H1 (cell line): ENCODE measurements around the gene PACSIN1. TPM values are rescaled to one million over a fixed set of nuclear protein-coding genes. Genes with fewer than 3 reads are reported as not detected.
A peak's percentile ranks its signal among the peaks of the same experiment; 100 is the strongest.

Experiments used
- CTCF ChIA-PET: fragments of 300-600 bp; sonication (Branson Sonifier 250); formaldehyde crosslinking; loops from one replicate; lab custom pipeline; 2021; ENCODE audit not compliant: partially characterized antibody; lab: Charles Lee
- POLR2A ChIA-PET: fragments of 300-600 bp; sonication (Branson Sonifier 250); formaldehyde crosslinking; loops from one replicate; lab custom pipeline; 2021; ENCODE audit warnings: inconsistent platforms; ENCODE audit not compliant: partially characterized antibody; lab: Charles Lee
- DNase-seq, 2 experiments: peaks; one replicate each; pipeline versions ENCODE4 v3.0.0 to v3.0.0-alpha.2; 2010 to 2022; ENCODE audit warnings: low spot score in 2 of 2, low read depth in 1 of 2, mixed read lengths in 1 of 2
- FAIRE-seq: peaks from 2 replicates; lab custom pipeline; 2011; peaks lifted over from hg19 to GRCh38; lab: Jason Lieb, UNC
- H2AFZ ChIP-seq: 2 replicates; pipeline ENCODE4 v1.8.1; 2012; ENCODE audit warnings: low read length, inconsistent platforms
- H2AK5ac ChIP-seq: 2 replicates; pipeline ENCODE4 v1.6.1; 2013; ENCODE audit warnings: low read depth, low read length
- H2BK120ac ChIP-seq: replicated peaks from 2 replicates; pipeline ENCODE3; 2013; ENCODE audit warnings: low read depth, low read length, inconsistent platforms
- H2BK12ac ChIP-seq: 2 replicates; pipeline ENCODE4 v1.6.1; 2013; ENCODE audit warnings: low read depth, low read length
- H2BK15ac ChIP-seq: 2 replicates; pipeline ENCODE4 v1.6.1; 2013; ENCODE audit warnings: low read length
- H2BK20ac ChIP-seq: 2 replicates; pipeline ENCODE4 v1.6.1; 2013; ENCODE audit warnings: low read length
- H2BK5ac ChIP-seq: 2 replicates; pipeline ENCODE4 v1.6.1; 2013; ENCODE audit warnings: low read depth, low read length
- H3K14ac ChIP-seq: 2 replicates; pipeline ENCODE4 v1.6.1; 2013; ENCODE audit warnings: inconsistent platforms; ENCODE audit not compliant: insufficient read length
- H3K18ac ChIP-seq: 2 replicates; pipeline ENCODE4 v1.6.1; 2013; ENCODE audit warnings: low read length; ENCODE audit errors: extremely low read depth
- H3K23ac ChIP-seq: 2 replicates; pipeline ENCODE4 v1.6.1; 2013; ENCODE audit warnings: inconsistent platforms; ENCODE audit not compliant: insufficient read length
- H3K23me2 ChIP-seq: 2 replicates; pipeline ENCODE4 v1.6.1; 2013; ENCODE audit warnings: low read depth, low read length
- H3K27ac ChIP-seq: 2 replicates; pipeline ENCODE4 v1.6.1; 2011; ENCODE audit warnings: low read depth, low read length, inconsistent platforms
- H3K27me3 ChIP-seq, 4 experiments: replicated peaks in 1 of 4; 1 replicate in 1 of 4; 2 replicates in 3 of 4; pipeline versions ENCODE4 v1.6.1 to v1.8.1; 2011 to 2013; ENCODE audit warnings: low read length in 3 of 4, mild to moderate bottlenecking in 3 of 4, inconsistent platforms in 2 of 4, mixed read lengths in 2 of 4, moderate library complexity in 1 of 4; ENCODE audit not compliant: control insufficient read depth in 3 of 4, insufficient read depth in 3 of 4; ENCODE audit errors: extremely low read depth in 1 of 4
- H3K36me3 ChIP-seq, 4 experiments: 2 replicates each; pipeline versions ENCODE4 v1.6.1 to v1.8.1; 2011 to 2013; ENCODE audit warnings: mild to moderate bottlenecking in 4 of 4, low read length in 3 of 4, moderate library complexity in 2 of 4, control low read depth in 1 of 4, inconsistent platforms in 1 of 4; ENCODE audit not compliant: insufficient read depth in 4 of 4, control insufficient read depth in 2 of 4
- H3K4ac ChIP-seq: replicated peaks from 2 replicates; pipeline ENCODE3; 2013; ENCODE audit warnings: low read length, low read depth, mixed read lengths, inconsistent platforms; ENCODE audit not compliant: insufficient read length
- H3K4me1 ChIP-seq, 4 experiments: replicated peaks in 1 of 4; 1 replicate in 1 of 4; 2 replicates in 3 of 4; pipeline versions ENCODE4 v1.6.1 to v1.8.1; 2011 to 2013; ENCODE audit warnings: low read length in 3 of 4, inconsistent platforms in 2 of 4, mixed read lengths in 1 of 4; ENCODE audit not compliant: insufficient read depth in 4 of 4, control insufficient read depth in 3 of 4
- H3K4me2 ChIP-seq, 2 experiments: 2 replicates each; pipeline versions ENCODE4 v1.6.1 to v1.8.1; 2011 to 2013; ENCODE audit warnings: low read depth in 2 of 2, low read length in 2 of 2, control low read depth in 1 of 2, inconsistent platforms in 1 of 2, mild to moderate bottlenecking in 1 of 2; ENCODE audit not compliant: insufficient read depth in 1 of 2
- H3K4me3 ChIP-seq, 4 experiments: fragments of 200-600, 300-600 bp in 1 of 4; sonication (generic), shearing (Covaris generic), sonication (Bioruptor Twin) in 1 of 4; 2 replicates each; pipeline versions ENCODE4 v1.5.1 to v1.8.1; 2011 to 2016; ENCODE audit warnings: low read length in 4 of 4, low read depth in 3 of 4, control low read depth in 2 of 4, inconsistent platforms in 2 of 4, mild to moderate bottlenecking in 2 of 4, mixed read lengths in 1 of 4, moderate library complexity in 1 of 4; ENCODE audit not compliant: insufficient read depth in 2 of 4; ENCODE audit errors: extremely low read depth in 1 of 4
- H3K56ac ChIP-seq: replicated peaks from 2 replicates; pipeline ENCODE3; 2013; ENCODE audit warnings: low read depth, mild to moderate bottlenecking, mixed read lengths, low read length, inconsistent platforms; ENCODE audit not compliant: insufficient read length
- H3K79me1 ChIP-seq: 2 replicates; pipeline ENCODE4 v1.6.1; 2013; ENCODE audit warnings: low read depth, low read length, control low read depth
- H3K79me2 ChIP-seq, 2 experiments: 2 replicates each; pipeline versions ENCODE4 v1.6.1 to v1.8.1; 2012 to 2013; ENCODE audit warnings: low read length in 2 of 2, mild to moderate bottlenecking in 2 of 2, inconsistent platforms in 1 of 2; ENCODE audit not compliant: insufficient read depth in 2 of 2, control insufficient read depth in 1 of 2
- H3K9ac ChIP-seq, 4 experiments: replicated peaks in 1 of 4; 1 replicate in 1 of 4; 2 replicates in 3 of 4; pipeline versions ENCODE4 v1.6.1 to v1.8.1; 2011 to 2013; ENCODE audit warnings: low read depth in 3 of 4, low read length in 3 of 4, control low read depth in 2 of 4, mild to moderate bottlenecking in 2 of 4, moderate library complexity in 2 of 4, inconsistent platforms in 1 of 4; ENCODE audit errors: extremely low read depth in 1 of 4
- H3K9me3 ChIP-seq, 2 experiments: 2 replicates each; pipeline versions ENCODE4 v1.6.1 to v1.8.1; 2012 to 2013; ENCODE audit warnings: mild to moderate bottlenecking in 2 of 2, moderate library complexity in 2 of 2, control low read depth in 1 of 2, inconsistent platforms in 1 of 2, low read depth in 1 of 2, low read length in 1 of 2, mixed read lengths in 1 of 2; ENCODE audit not compliant: insufficient read depth in 2 of 2
- H4K20me1 ChIP-seq, 2 experiments: replicated peaks in 1 of 2; 2 replicates each; pipeline versions ENCODE3 to v1.8.1; 2011 to 2013; ENCODE audit warnings: inconsistent platforms in 2 of 2, low read length in 2 of 2, mild to moderate bottlenecking in 1 of 2; ENCODE audit not compliant: insufficient read depth in 2 of 2, control insufficient read depth in 1 of 2
- H4K5ac ChIP-seq: 2 replicates; pipeline ENCODE4 v1.6.1; 2013; ENCODE audit warnings: low read length, low read depth, mixed read lengths, inconsistent platforms; ENCODE audit not compliant: insufficient read length
- H4K8ac ChIP-seq: 2 replicates; pipeline ENCODE4 v1.8.0; 2013; ENCODE audit warnings: mild to moderate bottlenecking, moderate library complexity, low read length, inconsistent platforms; ENCODE audit not compliant: insufficient read depth; ENCODE audit errors: extremely low read depth
- H4K91ac ChIP-seq: replicated peaks from 2 replicates; pipeline ENCODE3; 2013; ENCODE audit warnings: low read length, mixed read lengths, inconsistent platforms; ENCODE audit not compliant: insufficient read length
- CREB1 ChIP-seq: IDR thresholded peaks from 2 replicates; pipeline ENCODE4 v1.6.1; 2012; ENCODE audit warnings: inconsistent platforms
- EZH2 ChIP-seq: fragments of 200-600 bp; sonication (generic); IDR thresholded peaks from 2 replicates; pipeline ENCODE4 v1.7.1; 2012; ENCODE audit warnings: low read depth, mild to moderate bottlenecking, moderate library complexity, low read length, inconsistent platforms; ENCODE audit not compliant: severe bottlenecking
- HDAC6 ChIP-seq: IDR thresholded peaks from one replicate; pipeline ENCODE4 v1.7.1; 2012; ENCODE audit warnings: low read depth, mild to moderate bottlenecking, inconsistent platforms, low read length, moderate library complexity
- KDM4A ChIP-seq: IDR thresholded peaks from one replicate; pipeline ENCODE4 v1.7.1; 2012; ENCODE audit warnings: low read depth, mild to moderate bottlenecking, moderate library complexity, low read length, inconsistent platforms; ENCODE audit not compliant: severe bottlenecking
- KDM5A ChIP-seq: fragments of 200-600 bp; IDR thresholded peaks from 2 replicates; pipeline ENCODE4 v1.7.1; 2012; ENCODE audit warnings: mild to moderate bottlenecking, low read length, inconsistent platforms, mixed read lengths
- NRF1 ChIP-seq: IDR thresholded peaks from 2 replicates; pipeline ENCODE4 v1.6.1; 2011; ENCODE audit warnings: mild to moderate bottlenecking, low read depth, low read length, improper control_type of control experiment
- RXRA ChIP-seq: IDR thresholded peaks from 2 replicates; pipeline ENCODE4 v1.6.1; 2011; ENCODE audit warnings: low read depth, mild to moderate bottlenecking, low read length, moderate library complexity; ENCODE audit not compliant: insufficient read depth
- SIN3A ChIP-seq, 2 experiments: IDR thresholded peaks in 1 of 2; conservative IDR thresholded peaks in 1 of 2; 2 replicates each; pipeline ENCODE4 v1.6.1; 2011 to 2012; ENCODE audit warnings: low read length in 2 of 2, improper control_type of control experiment in 1 of 2, low read depth in 1 of 2, mild to moderate bottlenecking in 1 of 2
- SP1 ChIP-seq: IDR thresholded peaks from 2 replicates; pipeline ENCODE4 v1.6.1; 2011; ENCODE audit warnings: low read depth, low read length
- SP2 ChIP-seq: IDR thresholded peaks from 2 replicates; pipeline ENCODE4 v1.6.1; 2012; ENCODE audit warnings: mild to moderate bottlenecking, low read length, inconsistent platforms
- SP4 ChIP-seq: IDR thresholded peaks from 2 replicates; pipeline ENCODE4 v1.6.1; 2012; ENCODE audit warnings: low read length, inconsistent platforms
- whole genome bisulfite sequencing, 2 experiments: shearing (Covaris generic) in 1 of 2; methylation state at CpG; one replicate each; pipeline versions ENCODE4 v1.1.6 to v1.1.7; 2013 to 2015; ENCODE audit warnings: low lambda C conversion rate in 2 of 2, mixed read lengths in 2 of 2, inconsistent platforms in 1 of 2, low coverage in 1 of 2, missing lambda C conversion rate in 1 of 2; ENCODE audit not compliant: insufficient replicate concordance in 2 of 2, insufficient coverage in 1 of 2, insufficient read length in 1 of 2; ENCODE audit errors: extremely low coverage in 1 of 2, missing lambda C conversion rate in 1 of 2; 5-methylcytosine and 5-hydroxymethylcytosine counted together
- polyA plus RNA-seq, 7 experiments: library from polyadenylated mRNA; depleted of rRNA in 3 of 7; stranded (reverse) in 5 of 7; unstranded in 2 of 7; fragments of >200 nt in 5 of 7; fragments of 200-250 nt in 2 of 7; gene quantifications; 1 replicate in 5 of 7; 2 replicates in 1 of 7; 4 replicates in 1 of 7; pipeline versions ENCODE4 v1.2.1 to v1.2.3, GENCODE V29; 2011 to 2013; ENCODE audit warnings: missing spikeins in 2 of 7, mixed read lengths in 2 of 7
- total RNA-seq: library from RNA; stranded (reverse); fragmentation: NEBNext Ultra II Directional; extraction: Animal tissue kit (Norgen Biotek cat#: 25700); gene quantifications from 2 replicates; pipeline ENCODE4 v1.2.1, GENCODE V29; 2021
- TF ChIP-seq, protein P1 (sequence below), 3 experiments: IDR thresholded peaks; 1 replicate in 2 of 3; 2 replicates in 1 of 3; pipeline versions ENCODE4 v1.5.1 to v1.6.1; 2011; ENCODE audit warnings: low read length in 3 of 3, mild to moderate bottlenecking in 3 of 3, inconsistent platforms in 2 of 3, low read depth in 1 of 3, moderate library complexity in 1 of 3; ENCODE audit not compliant: insufficient read depth in 1 of 3; ENCODE audit errors: control extremely low read depth in 1 of 3

The PACSIN1 gene
- total and polyA plus RNA-seq, 2 of the 8 experiments (the other 6 are each of a cell fraction or from before 2014, with no cell fraction given): 5.9 to 11.1 TPM

DNA sequence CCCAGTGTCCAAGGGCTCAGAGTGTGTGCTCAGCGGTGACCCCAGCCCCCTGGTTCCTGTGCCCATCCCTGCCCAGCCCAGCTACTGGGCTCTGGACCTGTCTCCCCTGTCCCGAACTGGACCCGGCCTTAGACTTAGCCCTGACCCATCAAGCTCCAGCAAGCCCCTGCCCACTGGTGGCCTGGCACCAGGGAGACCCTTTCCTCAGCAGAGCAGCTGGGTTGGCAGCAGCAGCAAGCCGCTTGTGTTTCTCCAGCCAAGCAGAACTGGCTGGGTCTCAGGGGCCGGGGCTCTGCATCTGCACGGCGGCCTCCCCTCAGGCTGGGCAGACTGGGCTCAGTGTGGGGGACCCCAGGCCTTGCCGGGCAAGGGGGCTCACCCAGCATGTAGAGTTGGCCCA is 89.5 kb downstream of the PACSIN1 start:
- ChIA-PET POLR2A (interaction anchor here (1.0 to 1.8 kb wide), 2 partner anchors 18 to 24 kb away, joined by 3 to 4 read pairs; no protein-coding TSS in a partner anchor), CTCF (interaction anchor here (0.8 to 6.4 kb wide), 13 partner anchors 9 to 95 kb away, joined by 3 to 35 read pairs (median 5); no protein-coding TSS in a partner anchor)
- H2BK12ac ChIP-seq: no peak overlapping the region
- H4K20me1 ChIP-seq: peaks cover 0 to 1% of the 10 kb centered on the region in 2 experiments
- no peak overlapping the region for H3K27ac ChIP-seq
- no peak overlapping the region for H3K4me3 ChIP-seq
- no peak overlapping the region for H2BK20ac ChIP-seq
- no peak overlapping the region for H3K18ac ChIP-seq
- no peak overlapping the region for H4K8ac ChIP-seq
- H2BK5ac ChIP-seq: peak overlapping the region; percentile 35
- no peak overlapping the region for H2AK5ac ChIP-seq
- H2AFZ ChIP-seq: no peak overlapping the region
- H3K79me1 ChIP-seq: no peaks in the 10 kb centered on the region
- no peak overlapping the region for H2BK15ac ChIP-seq
- H3K14ac ChIP-seq: no peak overlapping the region
- no peaks in the 10 kb centered on the region for H3K79me2 ChIP-seq
- H4K91ac ChIP-seq: no peak overlapping the region
- FAIRE-seq: no peak
- no peak overlapping the region for H2BK120ac ChIP-seq
- H3K9ac ChIP-seq: no peak overlapping the region
- H3K4me2 ChIP-seq: no peak overlapping the region
- no peaks in the 10 kb centered on the region for H3K36me3 ChIP-seq
- no peaks in the 10 kb centered on the region for H3K9me3 ChIP-seq
- H4K5ac ChIP-seq: no peak overlapping the region
- no peaks in the 10 kb centered on the region for H3K27me3 ChIP-seq
- DNase-seq: no peak
- no peak overlapping the region for H3K23ac ChIP-seq
- peaks cover 0 to 4% (median under 1%) of the 10 kb centered on the region in 4 experiments; a peak in 1 of 7 replicates for H3K4me1 ChIP-seq
- no peak overlapping the region for H3K56ac ChIP-seq
- WGBS, 2 experiments: 89% methylated on average over 7 of the region's 8 CpGs; no CpG with 5 or more reads in 1 of the 2 experiments
- H3K23me2 ChIP-seq: no peaks in the 10 kb centered on the region
- no peak overlapping the region for H3K4ac ChIP-seq
- TF ChIP-seq NRF1 (no peak), KDM4A (no peak), CREB1 (no peak), SP2 (no peak), EZH2 (no peak), SP1 (no peak), RXRA (no peak), HDAC6 (no peak), SIN3A (conservative IDR thresholded peaks at IDR 0.05 in 1 of 2, IDR thresholded peaks at IDR 0.05 in 1 of 2; ENCODE audit: low read depth in 1 of 2, low read length in 2 of 2) (no peak), KDM5A (no peak), SP4 (no peak)
- TF ChIP-seq, protein P1, sequence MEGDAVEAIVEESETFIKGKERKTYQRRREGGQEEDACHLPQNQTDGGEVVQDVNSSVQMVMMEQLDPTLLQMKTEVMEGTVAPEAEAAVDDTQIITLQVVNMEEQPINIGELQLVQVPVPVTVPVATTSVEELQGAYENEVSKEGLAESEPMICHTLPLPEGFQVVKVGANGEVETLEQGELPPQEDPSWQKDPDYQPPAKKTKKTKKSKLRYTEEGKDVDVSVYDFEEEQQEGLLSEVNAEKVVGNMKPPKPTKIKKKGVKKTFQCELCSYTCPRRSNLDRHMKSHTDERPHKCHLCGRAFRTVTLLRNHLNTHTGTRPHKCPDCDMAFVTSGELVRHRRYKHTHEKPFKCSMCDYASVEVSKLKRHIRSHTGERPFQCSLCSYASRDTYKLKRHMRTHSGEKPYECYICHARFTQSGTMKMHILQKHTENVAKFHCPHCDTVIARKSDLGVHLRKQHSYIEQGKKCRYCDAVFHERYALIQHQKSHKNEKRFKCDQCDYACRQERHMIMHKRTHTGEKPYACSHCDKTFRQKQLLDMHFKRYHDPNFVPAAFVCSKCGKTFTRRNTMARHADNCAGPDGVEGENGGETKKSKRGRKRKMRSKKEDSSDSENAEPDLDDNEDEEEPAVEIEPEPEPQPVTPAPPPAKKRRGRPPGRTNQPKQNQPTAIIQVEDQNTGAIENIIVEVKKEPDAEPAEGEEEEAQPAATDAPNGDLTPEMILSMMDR (IDR thresholded peaks at IDR 0.05; ENCODE audit: control extremely low read depth in 1 of 3, insufficient read depth in 1 of 3, low read depth in 1 of 3, low read length in 3 of 3): no peak
